Activated naive CD8-positive, alpha-beta T cell treated with anti-CD3 and anti-CD28 coated beads, Interleukin-2, amount 10 ng/mL, durations not matched to agents 7 days and 5 days (primary cell): ENCODE measurements around the gene ITGA11. TPM values are rescaled to one million over a fixed set of nuclear protein-coding genes. Genes with fewer than 3 reads are reported as not detected.

Experiments used
- ATAC-seq: fragments of 150-1000 bp; cut with Tn5 transposase; one replicate; pipeline ENCODE4 v1.10.0; 2021; ENCODE audit warnings: low read depth, moderate library complexity
- POLR2A ChIA-PET: fragments of 350-600 bp; sonication (Branson Sonifier 250); formaldehyde crosslinking; loops from one replicate; lab custom pipeline; 2021; ENCODE audit warnings: antibody characterized with exemption; lab: Charles Lee
- DNase-seq: peaks from one replicate; pipeline ENCODE4 v3.0.0; 2021
- H3K27ac Mint-ChIP-seq: one replicate; pipeline ENCODE4 v1.8.0; 2022; ENCODE audit warnings: mild to moderate bottlenecking, mixed read lengths
- H3K27me3 Mint-ChIP-seq: one replicate; pipeline ENCODE4 v1.8.0; 2022; ENCODE audit warnings: mild to moderate bottlenecking, moderate library complexity, mixed read lengths
- H3K36me3 Mint-ChIP-seq: one replicate; pipeline ENCODE4 v1.8.0; 2021; ENCODE audit warnings: mild to moderate bottlenecking, mixed read lengths
- H3K4me1 Mint-ChIP-seq: one replicate; pipeline ENCODE4 v1.8.0; 2021; ENCODE audit warnings: mixed read lengths
- H3K4me3 Mint-ChIP-seq: one replicate; pipeline ENCODE4 v1.8.0; 2022; ENCODE audit warnings: mild to moderate bottlenecking, moderate library complexity, mixed read lengths
- H3K9me3 Mint-ChIP-seq: one replicate; pipeline ENCODE4 v1.8.0; 2021; ENCODE audit warnings: mixed read lengths
- total RNA-seq, 2 experiments: library from RNA; stranded (reverse); gene quantifications; one replicate each; pipeline ENCODE4 v1.2.3, GENCODE V29; 2021

Gene ITGA11
- total RNA-seq, 2 experiments from 2014 or later: 0.57 to 0.61 TPM

DNA sequence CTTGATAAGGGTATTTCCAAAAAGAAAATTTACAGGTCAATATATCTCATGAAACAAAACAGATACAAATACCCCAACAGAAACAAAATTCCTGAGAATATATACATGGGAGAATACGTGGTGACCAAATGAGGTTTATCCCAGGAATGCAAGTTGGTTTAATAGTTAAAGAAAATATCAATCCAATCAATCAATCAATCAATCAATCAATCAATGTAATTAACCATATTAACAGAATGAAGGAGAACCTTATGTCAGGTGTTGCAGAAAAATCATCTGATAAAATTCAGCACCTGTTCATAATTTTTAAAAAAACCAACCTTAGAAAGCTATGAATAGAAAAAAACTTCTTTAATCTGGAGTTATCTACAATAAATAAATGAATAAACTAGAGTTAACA is 35.9 kb downstream of the ITGA11 start:
- H3K27ac Mint-ChIP-seq: no peak overlapping the region
- H3K4me1 Mint-ChIP-seq: peaks cover 6% of the 10 kb centered on the region
- POLR2A ChIA-PET: no interaction called here
- peaks cover 6% of the 10 kb centered on the region for H3K36me3 Mint-ChIP-seq
- peaks cover 33% of the 10 kb centered on the region for H3K27me3 Mint-ChIP-seq
- peaks cover 4% of the 10 kb centered on the region for H3K9me3 Mint-ChIP-seq
- H3K4me3 Mint-ChIP-seq: no peak overlapping the region
- DNase-seq (no peak), ATAC-seq (no peak)

DNA sequence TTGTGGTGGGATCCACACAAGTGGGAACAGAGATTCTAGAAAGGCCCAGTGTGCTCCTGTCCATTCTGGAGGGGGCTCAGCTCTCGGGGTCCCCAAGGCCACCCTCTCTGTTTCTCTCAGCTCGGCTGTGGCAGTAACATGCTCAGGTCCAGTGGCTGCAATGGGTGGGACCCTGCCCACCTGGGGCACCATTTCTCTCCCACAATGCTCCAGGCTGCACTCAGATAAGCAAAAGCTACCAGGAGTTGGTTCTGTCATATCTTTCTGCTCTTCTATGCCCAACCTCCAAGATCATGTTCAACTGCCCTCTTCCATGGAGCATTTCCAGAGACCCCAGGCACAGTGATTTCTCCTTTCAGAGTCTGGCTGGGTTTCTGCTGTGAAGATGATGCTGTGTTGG is 40.8 kb downstream of the ITGA11 start:
- H3K4me1 Mint-ChIP-seq: peaks cover 16% of the 10 kb centered on the region
- POLR2A ChIA-PET: no interaction called here
- DNase-seq (peak; percentile 10), ATAC-seq (no peak)
- no peak overlapping the region for H3K27ac Mint-ChIP-seq
- peaks cover 6% of the 10 kb centered on the region for H3K36me3 Mint-ChIP-seq
- no peak overlapping the region for H3K4me3 Mint-ChIP-seq
- peaks cover 31% of the 10 kb centered on the region for H3K27me3 Mint-ChIP-seq
- H3K9me3 Mint-ChIP-seq: peaks cover 3% of the 10 kb centered on the region

DNA sequence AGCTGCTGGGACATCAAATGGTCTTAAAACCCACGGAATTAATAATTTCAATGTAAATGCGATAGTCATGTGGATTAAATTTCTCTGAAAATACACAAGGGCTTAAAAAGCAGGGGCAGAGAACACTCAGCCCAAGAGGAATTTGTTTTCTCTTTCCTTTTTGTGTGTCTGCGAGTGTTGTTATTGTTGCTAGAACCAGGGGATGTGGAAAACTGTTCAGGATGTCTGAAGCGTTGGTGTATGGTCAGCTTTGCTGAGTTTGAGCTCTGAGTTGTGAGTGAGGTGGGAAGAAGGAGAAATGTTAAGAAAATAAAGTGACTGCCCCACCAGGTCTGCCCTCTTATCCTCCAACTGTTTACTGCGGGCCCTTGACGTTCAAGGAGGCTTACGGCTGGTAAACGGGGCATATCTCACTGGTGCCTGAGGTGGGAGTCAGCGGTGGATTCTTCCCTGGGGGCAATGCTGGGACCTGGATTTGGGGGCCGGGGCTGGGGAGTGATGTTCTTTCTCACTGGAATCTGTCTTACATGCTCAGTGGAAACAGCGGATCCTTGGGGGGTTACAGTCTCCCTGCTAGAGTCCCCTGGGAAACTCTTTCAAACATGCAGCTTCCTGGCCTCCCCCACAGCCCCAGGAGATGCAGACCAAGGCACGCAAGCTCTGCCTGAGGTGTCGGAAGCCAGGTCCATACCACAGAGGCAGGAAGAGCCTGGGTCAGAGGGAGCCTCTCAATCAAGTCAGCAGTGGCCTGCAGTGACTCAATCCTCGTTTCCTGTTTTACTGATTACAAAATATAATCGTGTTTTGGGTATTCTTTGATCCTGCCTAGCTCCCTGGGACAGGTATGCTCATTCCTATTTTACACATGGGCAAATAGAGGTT is 41.8 kb downstream of the ITGA11 start:
- POLR2A ChIA-PET: interaction anchor here (1.2 kb wide), 1 partner anchor 36 kb away, joined by 5 read pairs; no protein-coding TSS in a partner anchor
- H3K4me3 Mint-ChIP-seq: peak overlapping the region; percentile 37
- H3K9me3 Mint-ChIP-seq: peaks cover 3% of the 10 kb centered on the region
- H3K27me3 Mint-ChIP-seq: peaks cover 31% of the 10 kb centered on the region
- ATAC-seq (peak; percentile 98), DNase-seq (peak; percentile 44)
- peaks cover 6% of the 10 kb centered on the region for H3K36me3 Mint-ChIP-seq
- peaks cover 16% of the 10 kb centered on the region for H3K4me1 Mint-ChIP-seq
- peak overlapping the region; percentile 73 for H3K27ac Mint-ChIP-seq

DNA sequence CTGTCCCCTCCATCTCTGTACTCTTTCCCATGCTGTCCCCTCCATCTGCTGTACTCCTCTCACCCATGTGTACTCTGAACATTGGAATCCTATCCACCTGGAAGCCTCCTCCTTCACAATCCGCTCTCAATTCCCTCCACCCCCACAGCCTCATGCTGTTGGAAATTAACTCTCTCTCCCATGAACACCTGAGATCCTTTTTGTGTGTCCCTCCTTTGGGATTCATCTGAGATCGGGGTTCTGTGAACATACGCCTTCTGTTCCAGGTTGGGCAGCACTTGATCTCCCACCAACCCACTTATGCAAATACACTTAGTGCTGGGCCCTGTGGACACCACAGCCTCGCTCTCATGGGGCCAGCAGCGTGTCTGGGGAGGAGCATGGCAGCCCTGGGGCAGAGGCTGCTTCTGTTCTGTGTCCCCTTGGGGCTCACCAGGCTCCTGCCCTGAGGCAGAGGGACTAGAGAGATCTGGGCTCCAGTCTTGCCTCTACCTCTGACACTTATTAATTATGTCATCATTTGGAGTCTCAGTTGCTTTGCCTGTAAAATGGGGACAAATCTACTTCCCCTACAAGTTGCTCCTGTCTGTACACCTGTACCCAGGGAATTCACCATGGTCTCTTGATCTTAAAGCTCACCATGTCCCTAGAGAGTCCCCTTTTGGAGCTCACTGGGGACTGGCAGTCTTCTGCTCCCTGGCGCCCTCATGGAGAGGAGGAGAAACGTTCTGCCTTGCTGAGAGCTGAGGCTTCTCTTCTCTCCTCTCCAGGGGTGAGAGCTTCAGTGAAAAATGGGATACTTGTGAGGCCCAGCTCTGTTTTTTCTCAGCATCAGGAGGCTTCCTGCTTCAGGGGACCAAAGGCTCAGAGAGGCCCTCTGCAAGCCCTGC is 42.7 kb downstream of the ITGA11 start:
- Mint-ChIP-seq H3K9me3 (peaks cover 3% of the 10 kb centered on the region), H3K36me3 (peaks cover 6% of the 10 kb centered on the region), H3K4me3 (no peak overlapping the region), H3K27ac (peak overlapping the region; percentile 73), H3K27me3 (peaks cover 22% of the 10 kb centered on the region), H3K4me1 (peaks cover 16% of the 10 kb centered on the region)
- POLR2A ChIA-PET: interaction anchor here (1.2 kb wide), 1 partner anchor 35 kb away, joined by 5 read pairs; no protein-coding TSS in a partner anchor
- ATAC-seq (no peak), DNase-seq (peak; percentile 24)

DNA sequence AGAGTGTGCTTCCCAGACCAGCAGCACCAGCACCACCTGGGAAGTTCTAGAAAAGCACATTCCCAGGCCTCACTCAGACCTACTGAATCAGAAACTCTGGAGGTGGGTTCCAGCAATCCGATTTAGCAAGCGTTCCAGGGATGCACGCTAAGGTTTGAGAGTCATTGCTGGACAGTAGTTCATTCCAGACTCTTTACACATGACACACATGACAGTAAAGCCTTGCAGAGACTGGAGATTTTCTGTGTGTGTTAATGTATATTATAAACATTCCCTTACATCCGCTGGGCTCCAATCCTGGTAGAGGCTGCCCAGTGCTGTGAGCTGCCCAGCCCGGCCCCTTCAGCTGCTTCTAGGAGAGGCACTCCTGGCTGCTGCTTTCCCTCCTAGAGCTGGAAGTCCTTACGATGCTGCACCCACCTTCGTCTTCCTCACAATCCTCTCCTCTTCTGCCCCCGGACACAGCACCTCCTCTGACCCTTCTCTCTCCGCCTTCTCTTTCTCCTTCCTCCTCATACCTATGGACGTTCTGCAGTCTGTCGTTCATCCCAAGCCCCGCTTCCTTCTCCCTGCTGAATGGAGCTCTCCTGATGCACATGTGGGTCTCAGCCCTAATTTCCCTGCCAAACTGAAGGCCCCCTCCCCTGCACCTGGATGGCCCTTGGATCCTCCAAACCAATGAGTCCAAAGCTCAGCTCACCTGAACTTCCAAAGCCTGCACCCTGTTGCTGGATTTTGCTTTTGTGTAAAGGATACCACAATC is 44.4 kb downstream of the ITGA11 start:
- Mint-ChIP-seq H3K36me3 (peaks cover 9% of the 10 kb centered on the region), H3K4me1 (peaks cover 17% of the 10 kb centered on the region), H3K27me3 (peaks cover 11% of the 10 kb centered on the region), H3K4me3 (no peak overlapping the region), H3K9me3 (peaks cover 1% of the 10 kb centered on the region), H3K27ac (no peak overlapping the region)
- POLR2A ChIA-PET: interaction anchor here (0.6 kb wide), 1 partner anchor 120 kb away, joined by 3 read pairs; no protein-coding TSS in a partner anchor
- no peak for ATAC-seq
- DNase-seq: peak; percentile 19

DNA sequence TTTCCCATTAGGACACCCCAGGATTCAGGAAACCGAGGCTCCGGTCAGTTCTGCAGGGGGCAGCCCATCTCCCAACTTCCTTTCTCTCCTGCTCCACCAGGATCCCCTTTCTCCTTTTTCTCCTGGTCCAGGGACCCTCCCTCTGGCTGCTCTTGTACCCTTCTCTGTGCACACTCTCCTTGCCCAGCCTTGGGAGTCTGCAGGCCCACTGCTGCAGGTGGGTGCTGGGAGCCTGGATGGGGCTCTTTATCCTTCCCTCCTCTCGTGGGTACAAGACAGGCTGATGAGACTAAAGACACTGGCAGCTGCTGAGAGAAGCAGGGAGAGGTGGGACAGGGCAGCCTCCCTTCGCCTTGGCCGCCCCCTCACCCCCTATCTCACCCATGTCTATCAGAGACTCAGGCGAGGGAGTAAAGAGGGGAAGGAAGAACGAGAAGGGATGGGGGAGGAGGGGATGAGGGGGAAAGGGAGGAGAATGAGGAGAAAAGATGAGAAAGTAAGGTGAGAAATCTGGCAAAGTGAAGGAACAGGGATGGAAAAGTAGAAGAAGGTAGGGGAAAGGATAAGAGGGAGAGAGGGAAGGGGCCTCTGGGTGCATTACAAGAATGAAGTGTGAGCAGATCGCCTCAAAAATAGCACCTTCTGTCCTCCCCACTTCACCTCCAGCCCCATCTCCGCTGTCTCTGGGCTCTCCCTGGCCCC is 45.2 kb downstream of the ITGA11 start:
- H3K9me3 Mint-ChIP-seq: no peaks in the 10 kb centered on the region
- no peak overlapping the region for H3K4me3 Mint-ChIP-seq
- H3K36me3 Mint-ChIP-seq: peaks cover 6% of the 10 kb centered on the region
- ATAC-seq (no peak), DNase-seq (peak; percentile 15)
- peaks cover 14% of the 10 kb centered on the region for H3K4me1 Mint-ChIP-seq
- peaks cover 3% of the 10 kb centered on the region for H3K27me3 Mint-ChIP-seq
- H3K27ac Mint-ChIP-seq: no peak overlapping the region
- POLR2A ChIA-PET: interaction anchor here (0.6 kb wide), 1 partner anchor 120 kb away, joined by 3 read pairs; no protein-coding TSS in a partner anchor

DNA sequence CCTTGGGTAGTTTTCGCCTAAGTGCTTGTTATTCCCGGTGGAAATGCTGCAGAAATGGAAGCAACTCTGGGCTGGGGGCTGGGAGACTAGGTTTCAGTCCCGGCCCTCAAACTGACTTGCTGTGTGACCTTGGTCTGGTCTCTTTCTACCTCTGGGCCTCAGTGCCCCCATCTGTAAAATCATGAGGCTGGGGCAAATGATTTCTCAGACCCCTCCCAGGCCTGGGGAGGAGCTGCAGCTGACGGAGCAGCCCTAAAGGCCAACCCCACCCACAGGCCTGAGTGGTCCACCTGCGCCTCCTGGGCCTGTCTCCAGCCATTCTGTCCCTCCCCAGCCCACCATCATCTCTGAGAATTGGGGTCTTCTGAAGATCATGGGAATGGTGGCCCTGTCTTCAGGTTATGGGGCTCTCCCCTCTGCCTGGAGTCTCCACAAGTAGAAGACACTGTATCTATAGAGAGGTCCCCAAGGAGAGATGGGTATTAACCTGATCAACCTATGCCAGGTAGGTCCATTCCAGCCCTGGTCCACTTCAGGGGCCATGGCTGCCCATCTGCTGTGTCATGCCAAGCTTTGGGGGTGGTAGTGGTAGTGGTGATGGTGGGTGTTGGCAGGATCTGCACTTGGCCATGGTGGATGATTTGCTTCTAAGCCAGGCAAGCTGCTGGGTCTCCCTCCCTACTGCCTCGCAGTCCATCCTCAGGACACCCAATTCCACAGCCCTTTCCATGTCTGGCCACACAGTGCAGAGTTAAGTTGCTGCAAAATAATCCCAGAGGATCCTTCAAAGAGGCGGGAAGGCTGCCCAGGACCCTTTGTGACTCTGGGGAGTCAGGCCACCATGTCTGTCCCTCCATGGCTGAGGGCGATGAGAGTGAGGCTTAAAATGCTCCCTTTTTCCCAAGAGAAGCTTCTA is 46.0 kb downstream of the ITGA11 start:
- peaks cover 4% of the 10 kb centered on the region for H3K36me3 Mint-ChIP-seq
- peaks cover 12% of the 10 kb centered on the region for H3K4me1 Mint-ChIP-seq
- no peaks in the 10 kb centered on the region for H3K9me3 Mint-ChIP-seq
- DNase-seq (peak; percentile 21), ATAC-seq (no peak)
- peaks cover 3% of the 10 kb centered on the region for H3K27me3 Mint-ChIP-seq
- no peak overlapping the region for H3K4me3 Mint-ChIP-seq
- POLR2A ChIA-PET: no interaction called here
- H3K27ac Mint-ChIP-seq: no peak overlapping the region

DNA sequence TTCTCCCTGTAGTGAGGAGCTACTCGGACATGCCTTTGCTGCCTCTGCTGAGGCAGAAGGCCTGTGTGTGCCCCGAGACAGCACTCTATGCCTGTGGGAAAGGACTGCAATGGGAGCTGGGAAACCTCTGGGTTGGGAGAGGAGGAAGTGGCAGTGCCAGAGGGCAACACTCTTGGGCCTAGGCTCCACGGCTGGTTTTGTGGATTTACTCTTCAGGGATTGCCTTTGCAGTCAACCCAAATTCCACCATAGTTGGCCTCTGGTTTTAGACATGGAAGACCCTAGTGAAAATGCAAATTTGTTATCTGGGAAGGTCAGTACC is 46.8 kb downstream of the ITGA11 start:
- no peaks in the 10 kb centered on the region for H3K9me3 Mint-ChIP-seq
- peaks cover 12% of the 10 kb centered on the region for H3K4me1 Mint-ChIP-seq
- ATAC-seq (no peak), DNase-seq (no peak)
- H3K27ac Mint-ChIP-seq: no peak overlapping the region
- POLR2A ChIA-PET: no interaction called here
- no peak overlapping the region for H3K4me3 Mint-ChIP-seq
- H3K27me3 Mint-ChIP-seq: peaks cover 3% of the 10 kb centered on the region
- peaks cover 4% of the 10 kb centered on the region for H3K36me3 Mint-ChIP-seq

DNA sequence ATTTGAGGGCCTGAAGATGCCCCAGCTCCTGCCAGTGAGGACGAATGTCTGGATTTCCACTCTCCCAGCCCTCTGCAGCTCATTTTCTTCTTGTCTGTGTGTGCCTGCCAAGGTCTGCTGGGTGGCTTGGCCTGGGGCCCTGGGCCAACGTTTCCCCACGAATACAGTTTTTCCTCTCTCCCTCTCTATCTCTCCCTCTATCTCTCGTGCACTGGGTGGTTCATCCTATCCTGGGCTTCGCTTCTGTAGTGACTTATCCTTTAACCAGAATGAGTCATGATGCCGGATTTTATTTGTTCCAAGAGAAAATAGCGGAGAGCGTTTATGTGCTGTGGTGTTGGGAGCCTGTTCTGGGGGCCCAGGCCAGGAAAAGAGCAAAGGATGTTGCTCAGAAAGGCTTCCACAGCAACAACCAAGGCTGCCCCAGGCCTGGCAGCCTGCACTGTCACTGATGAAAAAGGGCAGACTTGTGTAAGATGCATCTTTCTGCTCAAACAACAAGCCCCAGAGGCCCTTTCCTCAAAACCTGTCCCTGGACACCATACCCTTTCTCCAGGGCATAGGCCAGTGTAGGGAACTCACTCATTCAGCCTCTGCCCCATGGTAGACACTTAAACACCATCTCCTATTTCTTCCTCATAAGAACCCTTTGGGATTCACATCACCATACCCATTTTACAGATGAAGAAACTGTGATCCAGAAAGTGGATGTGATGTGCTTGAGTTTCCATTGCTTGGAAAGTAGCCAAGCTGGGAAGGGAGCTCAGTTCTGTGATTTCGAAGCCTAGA is 47.3 kb downstream of the ITGA11 start:
- POLR2A ChIA-PET: no interaction called here
- Mint-ChIP-seq H3K36me3 (peaks cover 6% of the 10 kb centered on the region), H3K27me3 (peaks cover 3% of the 10 kb centered on the region), H3K4me1 (peaks cover 14% of the 10 kb centered on the region), H3K27ac (peak overlapping the region; percentile 2), H3K4me3 (no peak overlapping the region), H3K9me3 (no peaks in the 10 kb centered on the region)
- DNase-seq (peak; percentile 10), ATAC-seq (no peak)

DNA sequence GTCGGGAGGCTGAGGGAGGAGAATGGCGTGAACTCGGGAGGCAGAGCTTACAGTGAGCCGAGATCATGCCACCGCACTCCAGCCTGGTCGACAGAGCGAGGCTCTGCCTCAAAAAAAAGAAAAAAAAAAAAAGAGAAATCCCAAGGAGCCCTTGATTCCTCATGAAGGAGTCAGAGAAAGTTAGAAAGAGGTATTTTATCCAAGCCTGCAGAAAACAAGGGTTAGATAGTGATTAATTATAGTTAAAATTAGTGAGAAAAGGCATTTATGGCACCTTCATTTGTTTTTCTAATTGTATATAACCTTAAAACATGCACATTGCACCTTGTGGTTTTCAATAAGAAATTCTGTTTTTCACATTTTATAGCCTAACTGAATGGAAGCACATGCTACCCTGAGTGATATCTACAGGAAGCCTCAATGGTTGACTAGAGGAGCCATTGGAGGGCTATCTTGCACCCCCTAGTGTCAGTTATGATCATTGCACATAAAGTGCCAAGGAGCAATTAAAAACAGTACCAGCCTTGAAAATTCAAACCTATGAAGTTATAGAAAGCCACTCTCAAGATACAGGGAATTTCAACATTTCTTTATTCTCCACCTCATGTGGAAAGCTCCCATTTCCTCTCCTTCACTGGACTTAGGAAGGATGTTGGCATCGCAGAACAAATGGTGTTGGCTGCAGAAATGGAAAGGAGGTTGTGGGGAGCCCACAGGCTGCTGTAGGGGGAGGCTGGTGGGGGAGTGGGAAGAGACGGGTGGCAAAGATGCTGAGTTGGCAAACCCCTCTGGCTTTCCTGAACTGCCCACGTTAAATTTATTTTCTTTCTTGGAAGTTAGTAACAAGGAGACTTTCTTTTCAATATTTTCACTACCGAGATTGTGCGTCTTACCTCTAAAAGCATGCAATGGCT is 48.5 kb downstream of the ITGA11 start:
- Mint-ChIP-seq H3K4me1 (peaks cover 23% of the 10 kb centered on the region), H3K9me3 (no peaks in the 10 kb centered on the region), H3K27me3 (peaks cover 3% of the 10 kb centered on the region), H3K36me3 (peaks cover 7% of the 10 kb centered on the region), H3K27ac (peak overlapping the region; percentile 19), H3K4me3 (no peak overlapping the region)
- peak; percentile 19 for DNase-seq
- ATAC-seq: peak; percentile 37
- POLR2A ChIA-PET: no interaction called here
